ENCODE measurements around the gene TRERF1.

Gene TRERF1

DNA sequence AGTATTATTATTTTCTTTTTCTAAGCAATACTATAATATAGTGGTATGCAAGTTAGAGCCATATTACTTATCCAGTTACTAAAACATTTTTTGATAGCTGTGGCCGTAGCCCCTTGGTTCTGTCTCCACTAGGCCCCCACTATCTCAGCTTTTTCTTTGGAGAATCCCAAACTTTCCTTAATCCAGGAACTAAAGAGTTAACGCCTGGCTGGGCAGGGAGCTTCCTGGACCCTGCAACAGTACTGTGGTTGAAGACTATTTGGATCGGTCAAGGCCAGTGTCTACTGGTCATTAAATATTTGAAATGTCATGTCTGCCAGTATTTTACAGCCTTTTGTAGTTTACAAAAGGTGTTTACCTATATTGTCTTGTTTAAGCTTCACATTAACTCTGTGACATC lies 20.0 kb upstream of the TRERF1 start:
- Histone ChIP-seq H3K4me2 (ENCODE audit: low read depth, low read length, poor library complexity, severe bottlenecking) (no peak overlapping the region), H3K9me2 (replicated peaks; ENCODE audit: insufficient read depth, low read length) (no peaks in the 10 kb centered on the region), H3K36me3 (ENCODE audit: low read length) (no peaks in the 10 kb centered on the region; the same call in 1 of the 2 replicates), H3K79me2 (ENCODE audit: insufficient read depth, low read length) (no peaks in the 10 kb centered on the region), H3K27me3 (ENCODE audit: low read length) (no peaks in the 10 kb centered on the region), H3F3A (ENCODE audit: insufficient read depth) (no peaks in the 10 kb centered on the region), H3K9me3 (ENCODE audit: insufficient read depth, low read length) (peaks cover 8% of the 10 kb centered on the region; the same call in 1 of the 2 replicates), H3K4me3 (ENCODE audit: insufficient read depth, low read length, poor library complexity, severe bottlenecking) (no peak overlapping the region), H3K27ac (ENCODE audit: low read depth, low read length) (no peak overlapping the region), H3K9ac (ENCODE audit: low read length) (no peak overlapping the region), H2AFZ (ENCODE audit: low read depth, low read length, severe bottlenecking) (no peak overlapping the region), H4K20me1 (ENCODE audit: low read depth, low read length) (no peaks in the 10 kb centered on the region)
- TF ChIP-seq EZH2phosphoT487 (conservative IDR thresholded peaks at IDR 0.05; ENCODE audit: low read length): no peak
- TF ChIP-seq, protein P1, sequence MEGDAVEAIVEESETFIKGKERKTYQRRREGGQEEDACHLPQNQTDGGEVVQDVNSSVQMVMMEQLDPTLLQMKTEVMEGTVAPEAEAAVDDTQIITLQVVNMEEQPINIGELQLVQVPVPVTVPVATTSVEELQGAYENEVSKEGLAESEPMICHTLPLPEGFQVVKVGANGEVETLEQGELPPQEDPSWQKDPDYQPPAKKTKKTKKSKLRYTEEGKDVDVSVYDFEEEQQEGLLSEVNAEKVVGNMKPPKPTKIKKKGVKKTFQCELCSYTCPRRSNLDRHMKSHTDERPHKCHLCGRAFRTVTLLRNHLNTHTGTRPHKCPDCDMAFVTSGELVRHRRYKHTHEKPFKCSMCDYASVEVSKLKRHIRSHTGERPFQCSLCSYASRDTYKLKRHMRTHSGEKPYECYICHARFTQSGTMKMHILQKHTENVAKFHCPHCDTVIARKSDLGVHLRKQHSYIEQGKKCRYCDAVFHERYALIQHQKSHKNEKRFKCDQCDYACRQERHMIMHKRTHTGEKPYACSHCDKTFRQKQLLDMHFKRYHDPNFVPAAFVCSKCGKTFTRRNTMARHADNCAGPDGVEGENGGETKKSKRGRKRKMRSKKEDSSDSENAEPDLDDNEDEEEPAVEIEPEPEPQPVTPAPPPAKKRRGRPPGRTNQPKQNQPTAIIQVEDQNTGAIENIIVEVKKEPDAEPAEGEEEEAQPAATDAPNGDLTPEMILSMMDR (IDR thresholded peaks at IDR 0.05; ENCODE audit: insufficient read depth, low read length, poor library complexity, severe bottlenecking): no peak

DNA sequence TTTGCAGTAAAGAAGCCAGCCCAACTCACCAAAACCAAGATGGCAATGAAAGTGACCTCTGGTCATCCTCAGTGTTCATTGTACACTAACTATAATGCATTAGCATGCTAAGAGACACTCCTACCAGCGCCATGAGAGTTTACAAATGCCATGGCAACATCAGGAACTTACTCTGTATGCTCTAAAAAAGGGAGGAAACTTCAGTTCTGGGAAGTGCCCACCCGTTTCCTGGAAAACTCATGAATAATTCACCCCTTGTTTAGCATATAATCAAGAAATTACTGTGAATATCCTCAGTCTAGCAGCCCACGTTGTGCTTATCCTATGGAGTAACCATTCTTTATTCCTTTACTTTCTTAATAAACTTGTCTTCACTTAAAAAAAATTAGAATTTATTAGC lies 19.4 kb upstream of the TRERF1 start:
- H3K4me2 ChIP-seq (ENCODE audit: low read depth, low read length, poor library complexity, severe bottlenecking): no peak overlapping the region
- no peak overlapping the region for H3K27ac ChIP-seq (ENCODE audit: low read depth, low read length)
- no peaks in the 10 kb centered on the region for H3K79me2 ChIP-seq (ENCODE audit: insufficient read depth, low read length)
- no peak overlapping the region for H3K9ac ChIP-seq (ENCODE audit: low read length)
- TF ChIP-seq, protein P1 (IDR thresholded peaks at IDR 0.05; ENCODE audit: insufficient read depth, low read length, poor library complexity, severe bottlenecking): no peak
- no peak for TF ChIP-seq EZH2phosphoT487 (conservative IDR thresholded peaks at IDR 0.05; ENCODE audit: low read length)
- H2AFZ ChIP-seq (ENCODE audit: low read depth, low read length, severe bottlenecking): no peak overlapping the region
- H3K9me3 ChIP-seq (ENCODE audit: insufficient read depth, low read length): peaks cover 8% of the 10 kb centered on the region; the same call in 1 of the 2 replicates
- H3K9me2 ChIP-seq (replicated peaks; ENCODE audit: insufficient read depth, low read length): no peaks in the 10 kb centered on the region
- no peaks in the 10 kb centered on the region; the same call in 1 of the 2 replicates for H3K36me3 ChIP-seq (ENCODE audit: low read length)
- H3K4me3 ChIP-seq (ENCODE audit: insufficient read depth, low read length, poor library complexity, severe bottlenecking): no peak overlapping the region
- H3K27me3 ChIP-seq (ENCODE audit: low read length): no peaks in the 10 kb centered on the region
- H4K20me1 ChIP-seq (ENCODE audit: low read depth, low read length): no peaks in the 10 kb centered on the region
- H3F3A ChIP-seq (ENCODE audit: insufficient read depth): no peaks in the 10 kb centered on the region

DNA sequence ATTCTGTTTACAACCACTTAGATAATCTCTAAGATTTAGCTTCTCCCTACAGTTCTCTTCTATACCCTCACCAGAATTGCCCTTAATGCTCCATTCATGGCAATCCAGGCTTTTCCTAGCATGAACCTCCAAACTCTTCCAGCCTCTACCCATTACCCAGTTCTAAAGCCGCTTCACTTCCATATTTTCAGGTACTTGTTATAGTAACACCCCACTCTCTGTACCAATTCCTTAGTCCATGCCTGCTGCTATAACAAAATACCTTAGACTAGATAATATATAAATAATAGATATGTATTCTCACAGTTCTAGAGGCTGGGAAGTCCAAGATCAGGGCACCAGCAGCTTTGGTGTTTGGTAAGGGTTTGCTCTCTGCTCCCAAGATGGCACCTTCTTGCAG lies 16.5 kb upstream of the TRERF1 start:
- H3K27me3 ChIP-seq (ENCODE audit: low read length): 0 out of 2 replicates have a peak, but pooled peaks cover 3% of the 10 kb centered on the region
- H3K9me3 ChIP-seq (ENCODE audit: insufficient read depth, low read length): peaks cover 8% of the 10 kb centered on the region; the same call in 1 of the 2 replicates
- no peak for TF ChIP-seq EZH2phosphoT487 (conservative IDR thresholded peaks at IDR 0.05; ENCODE audit: low read length)
- TF ChIP-seq, protein P1 (IDR thresholded peaks at IDR 0.05; ENCODE audit: insufficient read depth, low read length, poor library complexity, severe bottlenecking): no peak
- no peak overlapping the region for H3K4me3 ChIP-seq (ENCODE audit: insufficient read depth, low read length, poor library complexity, severe bottlenecking)
- H4K20me1 ChIP-seq (ENCODE audit: low read depth, low read length): no peaks in the 10 kb centered on the region
- H3K9me2 ChIP-seq (replicated peaks; ENCODE audit: insufficient read depth, low read length): no peaks in the 10 kb centered on the region
- no peaks in the 10 kb centered on the region; the same call in 1 of the 2 replicates for H3K36me3 ChIP-seq (ENCODE audit: low read length)
- H2AFZ ChIP-seq (ENCODE audit: low read depth, low read length, severe bottlenecking): no peak overlapping the region
- no peaks in the 10 kb centered on the region for H3F3A ChIP-seq (ENCODE audit: insufficient read depth)
- no peaks in the 10 kb centered on the region for H3K79me2 ChIP-seq (ENCODE audit: insufficient read depth, low read length)
- no peak overlapping the region for H3K27ac ChIP-seq (ENCODE audit: low read depth, low read length)
- no peak overlapping the region for H3K4me2 ChIP-seq (ENCODE audit: low read depth, low read length, poor library complexity, severe bottlenecking)
- no peak overlapping the region for H3K9ac ChIP-seq (ENCODE audit: low read length)
